DMS79 (cell line): ENCODE results near the gene CAMKK1.

Experiments used
- DNase-seq: peaks from one replicate; lab custom pipeline; 2025; lab: John Stamatoyannopoulos, UW

The CAMKK1 gene

DNA sequence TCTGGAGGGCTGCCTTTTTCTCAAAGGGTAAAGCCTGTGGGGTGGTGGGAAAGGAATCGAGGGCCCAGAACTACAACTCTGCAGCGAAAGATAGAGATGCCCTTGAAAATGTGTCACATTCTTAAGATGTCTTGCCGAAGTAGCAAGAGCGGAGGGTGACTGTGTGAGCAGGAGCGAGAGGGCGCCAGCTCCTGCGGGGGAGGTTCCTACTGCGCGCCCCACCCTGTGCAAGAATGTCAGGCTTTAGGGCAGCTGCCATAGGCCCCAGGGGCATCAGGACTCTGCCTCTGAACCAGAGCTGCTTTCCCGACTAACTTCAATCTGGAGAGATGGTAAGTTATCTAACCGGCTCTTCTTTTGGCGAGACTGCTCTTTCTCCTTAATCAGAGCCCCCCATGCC is 80.1 kb downstream of the CAMKK1 start:
- DNase-seq: no peak

DNA sequence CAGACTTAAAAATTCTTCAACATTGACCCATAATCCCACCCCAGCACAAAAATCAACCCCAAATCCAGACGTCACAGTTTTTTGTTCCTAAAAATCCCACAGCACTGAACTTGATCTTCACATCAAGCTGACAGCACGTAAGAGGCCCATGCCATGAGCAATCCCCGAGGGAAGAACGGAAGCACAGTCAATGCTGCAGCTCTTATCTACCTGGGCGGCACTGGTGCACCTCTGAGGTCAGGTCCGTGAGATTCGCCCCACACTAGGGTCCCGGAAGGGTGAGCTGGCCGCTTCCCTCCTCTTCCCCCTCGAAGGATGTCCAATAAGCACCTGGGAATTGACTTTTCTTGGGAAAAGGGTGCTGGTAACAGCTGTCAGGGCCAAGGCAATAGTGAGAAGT is 80.6 kb downstream of the CAMKK1 start:
- no peak for DNase-seq
